Fibroblast of mammary gland (primary cell): Measurements from ENCODE around the gene WNT9B.

Source experiments
- DNase-seq: peaks from one replicate; pipeline ENCODE4 v3.0.0-alpha.2; 2010; ENCODE audit warnings: low read depth
- H3K4me3 ChIP-seq: 2 replicates; pipeline ENCODE4 v1.5.1; 2011; ENCODE audit warnings: low read depth, mild to moderate bottlenecking, low read length, moderate library complexity; ENCODE audit not compliant: control insufficient read depth
- TF ChIP-seq, protein P1 (sequence below): conservative IDR thresholded peaks from 2 replicates; pipeline ENCODE4 v1.5.1; 2011; ENCODE audit warnings: low read depth, low read length, inconsistent platforms; ENCODE audit not compliant: control insufficient read depth, insufficient read depth

WNT9B gene

DNA sequence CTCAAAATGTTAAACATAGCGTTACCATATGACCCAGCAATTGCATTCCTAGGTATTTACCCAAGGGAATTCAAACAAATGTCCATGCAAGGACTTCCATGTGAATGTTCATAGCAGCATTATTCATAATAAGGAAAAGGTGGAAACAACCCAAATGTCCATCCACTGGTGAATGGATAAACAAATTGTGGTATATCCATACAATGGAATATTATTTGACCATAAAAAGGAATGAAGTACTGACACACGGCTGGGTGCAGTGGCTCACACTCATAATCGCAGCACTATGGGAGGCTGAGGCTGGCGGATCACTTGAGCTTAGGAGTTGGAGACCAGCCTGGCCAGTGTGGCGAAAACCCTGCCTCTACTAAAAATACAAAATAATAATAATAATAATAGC lies 47.5 kb downstream of the WNT9B start:
- no peak for DNase-seq
- H3K4me3 ChIP-seq, result no peak overlapping the region
- TF ChIP-seq, protein P1, sequence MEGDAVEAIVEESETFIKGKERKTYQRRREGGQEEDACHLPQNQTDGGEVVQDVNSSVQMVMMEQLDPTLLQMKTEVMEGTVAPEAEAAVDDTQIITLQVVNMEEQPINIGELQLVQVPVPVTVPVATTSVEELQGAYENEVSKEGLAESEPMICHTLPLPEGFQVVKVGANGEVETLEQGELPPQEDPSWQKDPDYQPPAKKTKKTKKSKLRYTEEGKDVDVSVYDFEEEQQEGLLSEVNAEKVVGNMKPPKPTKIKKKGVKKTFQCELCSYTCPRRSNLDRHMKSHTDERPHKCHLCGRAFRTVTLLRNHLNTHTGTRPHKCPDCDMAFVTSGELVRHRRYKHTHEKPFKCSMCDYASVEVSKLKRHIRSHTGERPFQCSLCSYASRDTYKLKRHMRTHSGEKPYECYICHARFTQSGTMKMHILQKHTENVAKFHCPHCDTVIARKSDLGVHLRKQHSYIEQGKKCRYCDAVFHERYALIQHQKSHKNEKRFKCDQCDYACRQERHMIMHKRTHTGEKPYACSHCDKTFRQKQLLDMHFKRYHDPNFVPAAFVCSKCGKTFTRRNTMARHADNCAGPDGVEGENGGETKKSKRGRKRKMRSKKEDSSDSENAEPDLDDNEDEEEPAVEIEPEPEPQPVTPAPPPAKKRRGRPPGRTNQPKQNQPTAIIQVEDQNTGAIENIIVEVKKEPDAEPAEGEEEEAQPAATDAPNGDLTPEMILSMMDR, result no peak

DNA sequence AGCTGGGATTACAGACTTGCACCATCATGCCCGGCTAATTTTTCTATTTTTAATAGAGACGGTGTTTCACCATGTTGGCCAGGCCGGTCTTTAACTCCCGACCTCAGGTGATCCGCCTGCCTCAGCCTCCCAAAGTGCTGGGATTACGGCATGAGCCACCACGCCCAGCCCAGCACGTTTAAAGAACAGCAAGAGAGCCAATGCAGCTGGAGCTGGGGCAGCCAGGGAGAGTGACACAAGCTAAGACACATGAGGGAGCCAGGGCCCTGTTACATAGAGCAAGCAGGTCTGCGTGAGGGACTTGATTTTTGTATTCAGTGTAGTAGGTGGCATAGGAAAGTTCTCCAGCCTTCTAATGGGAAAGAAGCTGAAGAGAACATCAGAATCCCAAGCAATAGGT lies 49.9 kb downstream of the WNT9B start:
- DNase-seq, result no peak
- H3K4me3 ChIP-seq, result no peak overlapping the region
- TF ChIP-seq, protein P1, result no peak

DNA sequence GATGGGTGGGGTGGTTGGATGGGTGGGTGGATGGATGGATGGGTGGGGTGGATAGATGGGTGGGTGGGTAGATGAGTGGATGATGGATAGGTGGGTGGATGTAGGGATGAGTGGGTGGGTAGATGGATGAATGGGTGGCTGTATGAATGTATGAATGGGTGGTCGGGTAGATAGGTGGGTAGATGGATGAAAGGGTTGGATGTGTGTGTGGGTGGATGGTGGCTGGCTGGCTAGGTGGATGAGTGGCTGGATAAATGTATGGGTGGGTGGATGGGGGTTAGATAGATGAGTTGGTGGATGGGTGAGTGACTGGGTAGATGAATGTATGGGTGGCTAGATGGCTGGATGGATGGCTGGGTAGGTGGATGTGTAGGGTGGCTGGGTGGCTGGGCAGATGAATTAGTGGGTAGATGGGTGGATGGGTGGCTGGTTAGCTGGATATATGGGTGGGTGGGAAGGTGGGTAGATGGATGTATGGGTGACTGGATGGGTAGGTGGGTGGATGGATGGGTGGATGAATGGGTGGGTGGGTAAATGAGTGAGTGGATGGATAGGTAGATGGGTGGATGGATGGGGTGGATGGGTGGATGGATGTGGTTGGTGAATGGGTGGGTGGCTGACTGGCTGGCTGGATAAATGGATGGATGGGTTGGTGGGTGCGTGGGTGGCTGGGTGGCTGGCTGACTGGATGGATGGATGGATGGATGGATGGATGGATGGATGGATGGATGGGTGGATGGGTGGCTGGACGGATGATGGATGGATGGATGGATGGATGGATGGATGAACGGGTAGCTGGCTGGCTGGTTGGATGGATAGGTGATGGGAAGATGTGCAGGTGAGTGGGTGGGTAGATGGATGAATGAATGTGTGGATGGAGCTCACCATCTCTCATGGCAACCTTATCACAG lies 52.6 kb downstream of the WNT9B start:
- TF ChIP-seq, protein P1, result no peak
- no peak for DNase-seq

DNA sequence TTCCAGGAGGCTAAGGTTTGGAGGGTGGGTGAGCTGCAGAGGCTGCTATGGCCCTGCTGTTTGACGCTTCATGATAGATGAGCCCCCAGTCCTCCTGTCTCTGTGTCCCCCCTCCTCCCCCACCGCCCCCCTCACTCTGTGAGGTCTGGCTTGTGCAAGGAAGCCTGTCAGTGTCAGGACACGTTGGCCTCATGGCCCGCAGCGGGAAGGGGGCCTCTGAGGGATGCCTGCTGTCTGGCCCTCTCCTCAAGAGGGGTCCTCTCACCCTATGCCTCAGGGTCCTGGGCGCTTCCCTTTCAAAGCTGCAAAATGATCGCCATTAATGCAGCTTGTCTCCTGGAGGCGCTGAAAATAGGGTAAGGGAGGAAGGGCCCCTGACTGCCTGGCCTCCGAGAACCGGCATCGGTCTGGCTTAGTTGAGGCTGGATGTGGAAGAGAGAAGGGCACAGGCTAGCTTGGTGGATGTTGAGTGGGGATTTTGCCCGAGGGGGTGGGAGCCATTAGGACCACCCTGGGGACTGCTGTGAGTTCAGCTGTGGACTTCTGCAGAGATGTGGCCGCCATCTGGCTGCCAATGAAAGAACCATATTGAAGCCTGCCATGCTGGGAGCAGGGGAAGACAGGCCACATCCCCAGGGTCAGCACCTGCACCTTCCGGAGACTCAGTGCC lies 56.8 kb downstream of the WNT9B start:
- H3K4me3 ChIP-seq, result no peak overlapping the region
- TF ChIP-seq, protein P1, result no peak
- no peak for DNase-seq

More for the DNA sequence above, 52.6 kb downstream of the WNT9B start:
- H3K4me3 ChIP-seq, result no peak overlapping the region

DNA sequence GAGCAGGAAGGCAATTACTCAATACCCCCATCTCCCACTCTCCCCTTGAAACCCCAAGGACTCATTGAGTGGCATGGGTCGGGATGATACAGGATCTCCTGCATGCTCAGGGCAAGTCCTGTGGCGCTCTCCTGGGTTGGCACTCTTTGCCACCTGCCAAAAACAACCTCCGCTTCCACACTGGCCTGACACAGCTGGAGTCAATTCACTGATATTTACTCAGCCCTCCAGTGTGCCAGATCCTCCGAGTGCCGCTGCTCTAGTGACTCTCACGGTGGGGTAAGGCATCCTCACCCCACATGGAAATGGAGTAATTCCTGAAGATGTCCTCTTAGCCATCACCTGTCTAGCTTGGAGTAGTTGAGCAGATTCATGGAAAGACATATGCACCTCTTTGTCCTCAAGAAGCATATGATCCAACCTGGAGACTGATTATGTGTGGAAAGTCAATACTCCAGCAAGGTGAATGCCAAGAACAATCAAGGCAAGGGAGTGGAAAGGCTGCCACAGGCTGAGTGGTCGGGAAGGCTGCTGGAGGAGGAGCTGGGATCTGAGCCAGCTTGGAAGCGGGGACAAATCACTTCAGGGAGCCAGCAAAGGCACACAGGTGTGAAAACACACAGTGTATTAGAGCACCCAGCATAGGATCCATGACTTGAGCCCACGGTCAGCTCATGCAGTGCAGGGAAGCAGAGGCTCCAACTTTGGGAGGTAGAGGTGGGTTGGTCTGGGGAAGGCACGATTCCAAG lies 59.0 kb downstream of the WNT9B start:
- TF ChIP-seq, protein P1, result no peak
- H3K4me3 ChIP-seq, result no peak overlapping the region
- DNase-seq, result no peak

DNA sequence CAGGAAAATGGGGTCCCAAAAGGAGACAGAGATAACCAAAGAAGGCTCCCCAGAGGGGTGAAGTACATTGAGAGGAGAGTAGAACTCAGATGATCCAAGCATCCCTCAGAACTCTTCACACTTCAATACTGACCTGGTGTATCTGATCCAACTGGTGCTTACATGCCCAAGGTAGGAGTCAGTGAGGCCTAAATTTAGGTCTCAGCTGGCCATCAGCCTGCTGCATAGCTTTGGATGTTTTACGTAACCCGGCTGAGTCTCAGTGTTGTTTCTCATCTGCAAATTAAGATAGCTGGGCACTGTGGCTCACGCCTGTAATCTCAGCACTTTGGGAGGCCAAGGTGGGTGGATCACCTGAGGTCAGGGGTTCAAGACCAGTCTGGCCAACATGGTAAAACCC lies 59.9 kb downstream of the WNT9B start:
- TF ChIP-seq, protein P1, result no peak
- H3K4me3 ChIP-seq, result no peak overlapping the region

More for the DNA sequence above, 59.9 kb downstream of the WNT9B start:
- no peak for DNase-seq
